K562 (cell line): ENCODE results near the gene MTMR6. TPM values are rescaled to one million over a fixed set of nuclear protein-coding genes. Genes with fewer than 3 reads are reported as not detected.

ENCODE experiments used
- GATAD2B ChIP-seq: fragments of 450-650 bp; IDR thresholded peaks from 2 replicates; pipeline ENCODE4 v1.6.1; 2017; ENCODE audit warnings: mild to moderate bottlenecking, borderline replicate concordance
- MAZ ChIP-seq, 2 experiments: fragments of 450-650 bp in 1 of 2; sonication (generic) in 1 of 2; formaldehyde crosslinking; IDR thresholded peaks in 1 of 2; conservative IDR thresholded peaks in 1 of 2; 2 replicates each; pipeline versions ENCODE4 v1.4.0 to v1.5.0; 2020; ENCODE audit warnings: mild to moderate bottlenecking in 1 of 2, missing genetic modification reagents in 1 of 2
- RBFOX2 ChIP-seq: fragments of 200-400 bp; formaldehyde crosslinking; IDR thresholded peaks from 2 replicates; pipeline ENCODE4 v1.6.1; 2017; ENCODE audit warnings: low read depth, mild to moderate bottlenecking, low read length, moderate library complexity
- SMAD4 ChIP-seq: fragments of 250-450 bp; sonication (Bioruptor Pico); conservative IDR thresholded peaks from 2 replicates; pipeline ENCODE4 v1.8.0; 2021; ENCODE audit warnings: inconsistent platforms, mild to moderate bottlenecking, moderate library complexity
- TBP ChIP-seq: optimal IDR thresholded peaks from 2 replicates; pipeline ENCODE3; 2011; ENCODE audit warnings: low read depth, low read length, improper control_type of control experiment
- TGIF2 ChIP-seq: sonication (generic); formaldehyde crosslinking; IDR thresholded peaks from 2 replicates; pipeline ENCODE4 v1.8.1; 2022; ENCODE audit warnings: mild to moderate bottlenecking, missing genetic modification reagents, moderate library complexity
- U2AF2 ChIP-seq: fragments of 200-400 bp; formaldehyde crosslinking; optimal IDR thresholded peaks from 2 replicates; pipeline ENCODE3; 2017; ENCODE audit warnings: low read depth, mild to moderate bottlenecking, low read length
- ZC3H4 ChIP-seq: sonication (generic); formaldehyde crosslinking; IDR thresholded peaks from 2 replicates; pipeline ENCODE4 v1.9.0; 2021; ENCODE audit warnings: missing genetic modification reagents, borderline replicate concordance
- ZNF184 ChIP-seq: sonication (generic); formaldehyde crosslinking; IDR thresholded peaks from 2 replicates; pipeline ENCODE4 v1.5.0; 2020; ENCODE audit warnings: missing genetic modification reagents
- ZNF589 ChIP-seq: fragments of 200-800 bp; sonication (Bioruptor generic); IDR thresholded peaks from 2 replicates; pipeline ENCODE4 v1.6.1; 2016; ENCODE audit warnings: low read depth, missing genetic modification characterization, missing compliant biosample characterization
- polyA plus RNA-seq, 8 experiments: library from polyadenylated mRNA; depleted of rRNA in 4 of 8; stranded (reverse) in 5 of 8; unstranded in 3 of 8; fragments of >200 nt; fragmentation: Nextera tagmentation in 2 of 8; fragmentation: Illumina TruSeq in 1 of 8; extraction: Ambion mirVana in 2 of 8; extraction: Trizol in 1 of 8; gene quantifications; 2 replicates each; pipeline versions ENCODE4 v1.2.1 to v1.2.3, GENCODE V29; 2011 to 2014; ENCODE audit warnings: inconsistent platforms in 1 of 8, missing spikeins in 1 of 8
- total RNA-seq, 7 experiments: library from RNA; depleted of rRNA in 6 of 7; stranded (reverse); fragments of >200 nt in 6 of 7; fragmentation: Illumina TruSeq in 2 of 7; extraction: Trizol in 2 of 7; gene quantifications; 2 replicates each; pipeline versions ENCODE4 v1.2.1 to v1.2.3, GENCODE V29; 2011 to 2021; ENCODE audit warnings: low replicate concordance in 1 of 7
- TF ChIP-seq, protein P1 (sequence below): fragments of 450-650 bp; IDR thresholded peaks from 2 replicates; pipeline ENCODE4 v1.6.1; 2017; ENCODE audit warnings: antibody characterized with exemption, mild to moderate bottlenecking
- TF ChIP-seq, protein P2 (sequence below), 3 experiments: IDR thresholded peaks in 2 of 3; conservative IDR thresholded peaks in 1 of 3; 2 replicates each; pipeline ENCODE4 v1.5.1; 2011 to 2012; ENCODE audit warnings: low read length in 3 of 3, mild to moderate bottlenecking in 3 of 3, control low read depth in 2 of 3, improper control_type of control experiment in 1 of 3, inconsistent platforms in 1 of 3, low read depth in 1 of 3, mixed read lengths in 1 of 3, moderate library complexity in 1 of 3; ENCODE audit not compliant: insufficient read depth in 2 of 3
- TF ChIP-seq, protein P3 (sequence below): sonication (generic); formaldehyde crosslinking; IDR thresholded peaks from 2 replicates; pipeline ENCODE4 v1.8.0; 2023; ENCODE audit warnings: mild to moderate bottlenecking, missing genetic modification reagents
- TF ChIP-seq, protein P4 (sequence below): sonication (generic); formaldehyde crosslinking; IDR thresholded peaks from 2 replicates; pipeline ENCODE4 v1.8.0; 2023; ENCODE audit warnings: mild to moderate bottlenecking, missing genetic modification reagents

The MTMR6 gene
- total and polyA plus RNA-seq, 9 of the 15 experiments (the other 6 are each of a cell fraction or from before 2014, with no cell fraction given), result 3.9 to 10.8 (median 7.7) TPM

- TF ChIP-seq, protein P1, sequence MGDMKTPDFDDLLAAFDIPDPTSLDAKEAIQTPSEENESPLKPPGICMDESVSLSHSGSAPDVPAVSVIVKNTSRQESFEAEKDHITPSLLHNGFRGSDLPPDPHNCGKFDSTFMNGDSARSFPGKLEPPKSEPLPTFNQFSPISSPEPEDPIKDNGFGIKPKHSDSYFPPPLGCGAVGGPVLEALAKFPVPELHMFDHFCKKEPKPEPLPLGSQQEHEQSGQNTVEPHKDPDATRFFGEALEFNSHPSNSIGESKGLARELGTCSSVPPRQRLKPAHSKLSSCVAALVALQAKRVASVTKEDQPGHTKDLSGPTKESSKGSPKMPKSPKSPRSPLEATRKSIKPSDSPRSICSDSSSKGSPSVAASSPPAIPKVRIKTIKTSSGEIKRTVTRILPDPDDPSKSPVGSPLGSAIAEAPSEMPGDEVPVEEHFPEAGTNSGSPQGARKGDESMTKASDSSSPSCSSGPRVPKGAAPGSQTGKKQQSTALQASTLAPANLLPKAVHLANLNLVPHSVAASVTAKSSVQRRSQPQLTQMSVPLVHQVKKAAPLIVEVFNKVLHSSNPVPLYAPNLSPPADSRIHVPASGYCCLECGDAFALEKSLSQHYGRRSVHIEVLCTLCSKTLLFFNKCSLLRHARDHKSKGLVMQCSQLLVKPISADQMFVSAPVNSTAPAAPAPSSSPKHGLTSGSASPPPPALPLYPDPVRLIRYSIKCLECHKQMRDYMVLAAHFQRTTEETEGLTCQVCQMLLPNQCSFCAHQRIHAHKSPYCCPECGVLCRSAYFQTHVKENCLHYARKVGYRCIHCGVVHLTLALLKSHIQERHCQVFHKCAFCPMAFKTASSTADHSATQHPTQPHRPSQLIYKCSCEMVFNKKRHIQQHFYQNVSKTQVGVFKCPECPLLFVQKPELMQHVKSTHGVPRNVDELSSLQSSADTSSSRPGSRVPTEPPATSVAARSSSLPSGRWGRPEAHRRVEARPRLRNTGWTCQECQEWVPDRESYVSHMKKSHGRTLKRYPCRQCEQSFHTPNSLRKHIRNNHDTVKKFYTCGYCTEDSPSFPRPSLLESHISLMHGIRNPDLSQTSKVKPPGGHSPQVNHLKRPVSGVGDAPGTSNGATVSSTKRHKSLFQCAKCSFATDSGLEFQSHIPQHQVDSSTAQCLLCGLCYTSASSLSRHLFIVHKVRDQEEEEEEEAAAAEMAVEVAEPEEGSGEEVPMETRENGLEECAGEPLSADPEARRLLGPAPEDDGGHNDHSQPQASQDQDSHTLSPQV, result 0 out of 2 replicates have a peak, but pooled peaks have one; percentile 16
- TF ChIP-seq RBFOX2, result peak; percentile 86
- no peak for TF ChIP-seq ZNF589
- TF ChIP-seq TBP, result peak; percentile 69
- peak; percentile 77 for TF ChIP-seq SMAD4
- no peak for TF ChIP-seq ZNF184
- TF ChIP-seq U2AF2, result no peak
- no peak for TF ChIP-seq ZC3H4
- no peak for TF ChIP-seq TGIF2 (CRISPR knock-in tag)
- TF ChIP-seq, protein P2, sequence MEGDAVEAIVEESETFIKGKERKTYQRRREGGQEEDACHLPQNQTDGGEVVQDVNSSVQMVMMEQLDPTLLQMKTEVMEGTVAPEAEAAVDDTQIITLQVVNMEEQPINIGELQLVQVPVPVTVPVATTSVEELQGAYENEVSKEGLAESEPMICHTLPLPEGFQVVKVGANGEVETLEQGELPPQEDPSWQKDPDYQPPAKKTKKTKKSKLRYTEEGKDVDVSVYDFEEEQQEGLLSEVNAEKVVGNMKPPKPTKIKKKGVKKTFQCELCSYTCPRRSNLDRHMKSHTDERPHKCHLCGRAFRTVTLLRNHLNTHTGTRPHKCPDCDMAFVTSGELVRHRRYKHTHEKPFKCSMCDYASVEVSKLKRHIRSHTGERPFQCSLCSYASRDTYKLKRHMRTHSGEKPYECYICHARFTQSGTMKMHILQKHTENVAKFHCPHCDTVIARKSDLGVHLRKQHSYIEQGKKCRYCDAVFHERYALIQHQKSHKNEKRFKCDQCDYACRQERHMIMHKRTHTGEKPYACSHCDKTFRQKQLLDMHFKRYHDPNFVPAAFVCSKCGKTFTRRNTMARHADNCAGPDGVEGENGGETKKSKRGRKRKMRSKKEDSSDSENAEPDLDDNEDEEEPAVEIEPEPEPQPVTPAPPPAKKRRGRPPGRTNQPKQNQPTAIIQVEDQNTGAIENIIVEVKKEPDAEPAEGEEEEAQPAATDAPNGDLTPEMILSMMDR (IDR thresholded peaks at IDR 0.05 in 2 of 3, conservative IDR thresholded peaks at IDR 0.05 in 1 of 3; ENCODE audit: insufficient read depth in 2 of 3, low read depth in 1 of 3, low read length in 3 of 3), result peak; percentile 82 to 91 (median 86)
- peak in 1 of 2 experiments; percentile 52; a peak in 1 of 4 replicates for TF ChIP-seq MAZ (CRISPR knock-in tag; conservative IDR thresholded peaks at IDR 0.05 in 1 of 2, IDR thresholded peaks at IDR 0.05 in 1 of 2)
- TF ChIP-seq GATAD2B, result 0 out of 2 replicates have a peak, but pooled peaks have one; percentile 43
- TF ChIP-seq, protein P3, sequence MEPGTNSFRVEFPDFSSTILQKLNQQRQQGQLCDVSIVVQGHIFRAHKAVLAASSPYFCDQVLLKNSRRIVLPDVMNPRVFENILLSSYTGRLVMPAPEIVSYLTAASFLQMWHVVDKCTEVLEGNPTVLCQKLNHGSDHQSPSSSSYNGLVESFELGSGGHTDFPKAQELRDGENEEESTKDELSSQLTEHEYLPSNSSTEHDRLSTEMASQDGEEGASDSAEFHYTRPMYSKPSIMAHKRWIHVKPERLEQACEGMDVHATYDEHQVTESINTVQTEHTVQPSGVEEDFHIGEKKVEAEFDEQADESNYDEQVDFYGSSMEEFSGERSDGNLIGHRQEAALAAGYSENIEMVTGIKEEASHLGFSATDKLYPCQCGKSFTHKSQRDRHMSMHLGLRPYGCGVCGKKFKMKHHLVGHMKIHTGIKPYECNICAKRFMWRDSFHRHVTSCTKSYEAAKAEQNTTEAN, result no peak
- TF ChIP-seq, protein P4, sequence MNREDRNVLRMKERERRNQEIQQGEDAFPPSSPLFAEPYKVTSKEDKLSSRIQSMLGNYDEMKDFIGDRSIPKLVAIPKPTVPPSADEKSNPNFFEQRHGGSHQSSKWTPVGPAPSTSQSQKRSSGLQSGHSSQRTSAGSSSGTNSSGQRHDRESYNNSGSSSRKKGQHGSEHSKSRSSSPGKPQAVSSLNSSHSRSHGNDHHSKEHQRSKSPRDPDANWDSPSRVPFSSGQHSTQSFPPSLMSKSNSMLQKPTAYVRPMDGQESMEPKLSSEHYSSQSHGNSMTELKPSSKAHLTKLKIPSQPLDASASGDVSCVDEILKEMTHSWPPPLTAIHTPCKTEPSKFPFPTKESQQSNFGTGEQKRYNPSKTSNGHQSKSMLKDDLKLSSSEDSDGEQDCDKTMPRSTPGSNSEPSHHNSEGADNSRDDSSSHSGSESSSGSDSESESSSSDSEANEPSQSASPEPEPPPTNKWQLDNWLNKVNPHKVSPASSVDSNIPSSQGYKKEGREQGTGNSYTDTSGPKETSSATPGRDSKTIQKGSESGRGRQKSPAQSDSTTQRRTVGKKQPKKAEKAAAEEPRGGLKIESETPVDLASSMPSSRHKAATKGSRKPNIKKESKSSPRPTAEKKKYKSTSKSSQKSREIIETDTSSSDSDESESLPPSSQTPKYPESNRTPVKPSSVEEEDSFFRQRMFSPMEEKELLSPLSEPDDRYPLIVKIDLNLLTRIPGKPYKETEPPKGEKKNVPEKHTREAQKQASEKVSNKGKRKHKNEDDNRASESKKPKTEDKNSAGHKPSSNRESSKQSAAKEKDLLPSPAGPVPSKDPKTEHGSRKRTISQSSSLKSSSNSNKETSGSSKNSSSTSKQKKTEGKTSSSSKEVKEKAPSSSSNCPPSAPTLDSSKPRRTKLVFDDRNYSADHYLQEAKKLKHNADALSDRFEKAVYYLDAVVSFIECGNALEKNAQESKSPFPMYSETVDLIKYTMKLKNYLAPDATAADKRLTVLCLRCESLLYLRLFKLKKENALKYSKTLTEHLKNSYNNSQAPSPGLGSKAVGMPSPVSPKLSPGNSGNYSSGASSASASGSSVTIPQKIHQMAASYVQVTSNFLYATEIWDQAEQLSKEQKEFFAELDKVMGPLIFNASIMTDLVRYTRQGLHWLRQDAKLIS (CRISPR knock-in tag), result no peak
Measured at GRCh38 chr13:25286969-25287961, at the start of gene MTMR6 (continued).
